CD1c-positive myeloid dendritic cell (primary cell): ENCODE data around the gene FHIT.
"Not testable (repeated sequence)": the region's sequence is repeated elsewhere in the genome, so short reads cannot be mapped to it uniquely, and the experiment has no call there.

Experiments used
- DNase-seq: peaks from one replicate; pipeline ENCODE4 v3.0.0-alpha.2; 2016; ENCODE audit errors: extremely low spot score

Gene FHIT

DNA sequence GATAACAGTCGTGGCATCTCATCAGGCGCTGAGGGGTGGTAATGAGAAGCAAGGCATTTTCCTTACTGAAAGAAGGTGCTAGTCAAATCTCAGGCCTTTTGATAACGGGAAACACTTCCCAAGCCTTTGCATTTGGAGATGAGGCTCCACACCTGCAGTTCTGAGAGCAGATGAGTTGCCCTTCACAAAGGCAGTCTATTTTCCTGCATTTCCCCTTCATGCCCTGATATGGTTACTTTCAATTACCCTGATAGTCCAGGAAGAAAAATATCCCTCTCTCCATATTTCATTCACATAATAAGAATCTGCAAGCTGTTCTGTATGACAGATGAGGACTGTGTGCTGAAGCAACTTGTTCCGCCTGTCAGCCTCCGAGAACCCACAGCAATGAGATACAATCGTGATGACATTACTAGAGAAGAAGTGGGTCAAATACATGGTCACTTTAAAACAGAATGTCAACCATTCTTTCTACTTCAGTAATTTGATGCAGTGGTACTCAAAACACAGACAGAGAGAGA lies 25.0 kb downstream of the FHIT start:
- no peak for DNase-seq

DNA sequence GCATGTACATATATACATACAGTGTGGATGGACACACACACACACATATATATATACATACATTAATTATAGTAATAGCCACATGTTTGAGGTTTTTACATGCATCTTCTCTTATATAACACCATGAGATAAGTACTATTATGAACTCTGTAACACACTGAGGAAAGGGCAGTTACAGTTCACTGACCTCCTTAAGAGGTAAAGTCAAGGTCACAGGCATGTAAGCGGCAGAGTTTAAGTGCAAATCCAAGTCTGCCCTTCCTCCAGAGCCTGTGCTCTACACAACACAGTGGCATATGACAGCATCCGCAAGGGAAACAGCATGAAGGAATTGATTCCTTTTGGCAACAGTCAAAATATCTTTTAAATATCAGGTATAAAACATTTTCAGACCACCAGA lies 26.4 kb downstream of the FHIT start:
- DNase-seq: no peak

DNA sequence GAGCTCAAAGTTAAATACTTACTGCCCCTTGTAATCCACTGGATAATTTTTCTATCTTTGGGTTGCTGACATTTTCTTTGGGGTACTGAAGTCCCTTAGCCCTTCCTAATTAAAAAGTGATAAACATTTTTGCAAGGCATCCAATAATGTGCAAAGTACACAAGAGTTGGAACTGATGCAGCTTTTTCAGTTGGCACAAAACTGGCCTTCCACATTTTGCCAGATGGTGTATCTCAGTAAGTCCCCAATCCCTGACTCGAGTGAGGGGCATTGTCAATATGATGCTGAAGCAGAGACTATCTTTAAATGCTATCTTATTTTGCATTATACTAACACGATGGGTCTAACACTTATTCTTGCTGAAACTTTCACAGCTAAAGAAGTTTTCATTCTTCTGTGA lies 27.8 kb downstream of the FHIT start:
- DNase-seq: no peak

DNA sequence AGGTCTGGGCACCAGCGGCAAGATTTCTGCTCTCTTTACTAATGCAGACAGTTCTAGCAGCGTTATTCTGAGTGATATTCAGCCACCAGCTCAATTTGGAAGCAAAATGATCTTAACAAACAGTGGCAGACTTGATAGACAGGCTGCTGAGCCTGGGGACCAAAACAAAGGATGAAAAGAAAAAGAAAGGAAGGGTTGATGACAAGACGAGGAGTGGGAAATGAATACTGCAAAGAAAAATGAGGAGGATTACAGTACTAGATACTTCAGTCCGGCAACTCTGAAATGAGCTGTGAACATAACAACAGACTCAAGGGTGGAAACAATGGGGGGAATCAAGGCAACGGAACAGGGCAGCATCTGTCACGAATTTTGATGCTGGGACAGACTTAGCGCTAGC lies 28.8 kb downstream of the FHIT start:
- DNase-seq: no peak

DNA sequence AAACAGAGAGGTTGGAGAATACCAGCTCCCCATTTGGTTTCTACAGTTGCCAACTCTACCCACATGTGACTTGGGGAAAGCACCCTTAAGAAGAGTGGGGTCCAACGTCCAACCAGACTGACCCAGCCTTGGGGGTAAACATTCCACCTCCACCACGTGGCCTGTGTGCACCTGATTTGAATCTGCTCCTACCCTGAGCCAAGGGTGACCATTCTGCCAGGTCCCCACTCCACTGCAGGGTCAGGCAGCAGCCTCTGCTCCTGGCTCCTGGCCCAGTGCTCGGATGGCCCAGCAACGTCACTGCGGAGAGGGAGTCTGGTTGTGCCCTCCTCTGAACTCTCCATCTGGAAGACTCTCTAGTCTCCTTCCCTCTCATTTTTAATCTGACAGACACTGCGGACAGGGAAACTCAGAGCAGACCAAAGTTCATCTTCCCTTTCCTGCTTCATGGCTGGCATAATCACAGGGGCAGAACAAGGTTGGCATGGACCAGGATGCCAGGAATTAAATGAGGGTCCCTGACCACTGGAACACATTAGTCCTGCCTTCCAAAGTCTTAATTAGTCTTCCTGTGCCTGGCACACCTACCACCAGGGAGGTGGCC lies 29.4 kb downstream of the FHIT start:
- DNase-seq: no peak

DNA sequence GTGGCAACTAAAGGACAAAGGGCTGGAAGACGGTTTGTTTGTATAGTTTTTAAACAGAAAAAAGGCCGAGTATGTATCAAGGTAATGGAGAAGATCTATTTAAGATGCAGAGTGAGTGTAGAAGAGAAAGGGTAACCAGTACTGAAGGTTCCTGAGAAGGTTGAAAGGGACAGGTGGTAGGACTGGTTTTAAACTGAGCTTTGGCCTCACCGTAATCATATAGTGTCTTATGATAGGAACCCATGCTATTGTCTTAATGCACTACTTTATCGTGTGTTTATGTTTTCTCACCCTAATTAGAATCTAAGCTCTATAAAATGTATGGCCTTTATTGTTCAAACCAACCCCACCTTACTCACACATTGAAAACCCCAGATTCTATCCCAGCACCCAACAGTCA lies 32.7 kb downstream of the FHIT start:
- DNase-seq: no peak

DNA sequence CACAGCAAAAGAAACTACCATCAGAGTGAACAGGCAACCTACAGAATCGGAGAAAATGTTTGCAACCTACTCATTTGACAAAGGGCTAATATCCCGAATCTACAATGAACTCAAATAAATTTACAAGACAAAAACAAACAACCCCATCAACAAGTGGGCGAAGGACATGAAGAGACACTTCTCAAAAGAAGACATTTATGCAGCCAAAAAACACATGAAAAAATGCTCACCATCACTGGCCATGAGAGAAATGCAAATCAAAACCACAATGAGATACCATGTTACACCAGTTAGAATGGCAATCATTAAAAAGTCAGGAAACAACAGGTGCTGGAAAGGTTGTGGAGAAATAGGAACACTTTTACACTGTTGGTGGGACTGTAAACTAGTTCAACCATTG lies 35.1 kb downstream of the FHIT start:
- not testable (repeated sequence) for DNase-seq

DNA sequence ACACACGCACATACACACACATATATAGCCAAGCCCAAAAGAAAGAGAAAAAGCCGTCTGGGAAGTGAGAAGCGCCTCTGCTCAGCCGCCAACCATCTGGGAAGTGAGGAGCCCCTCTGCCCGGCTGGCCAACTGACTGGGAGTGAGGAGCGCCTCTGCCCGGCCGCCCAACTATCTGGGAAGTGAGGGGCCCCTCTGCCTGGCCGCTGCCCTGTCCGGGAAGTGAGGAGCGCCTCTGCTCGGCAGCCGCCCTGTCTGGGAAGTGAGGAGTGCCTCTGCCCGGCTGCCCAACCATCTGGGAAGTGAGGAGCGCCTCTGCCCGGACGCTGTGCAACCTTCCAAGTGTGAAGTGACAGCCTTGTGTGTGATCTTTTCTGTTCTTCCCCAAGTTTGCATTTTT lies 49.2 kb downstream of the FHIT start:
- DNase-seq: no peak

DNA sequence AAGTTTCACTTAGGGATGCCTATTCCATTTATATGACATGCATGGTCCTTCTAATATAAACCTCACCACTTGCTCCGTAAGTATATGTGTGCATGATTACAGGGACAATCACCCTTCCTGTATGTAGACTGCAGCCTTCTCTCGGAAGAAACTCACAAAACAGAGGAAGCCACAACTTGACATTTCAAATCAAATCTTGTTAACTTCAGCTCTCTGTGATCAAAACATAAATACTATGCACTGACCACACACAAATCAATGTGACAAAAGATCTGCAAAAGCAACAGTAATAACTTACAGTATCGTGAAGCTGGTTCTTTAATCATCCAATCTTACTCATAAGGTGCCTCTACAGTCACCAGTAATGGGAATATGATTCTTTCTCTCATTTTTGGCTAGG lies 50.2 kb downstream of the FHIT start:
- no peak for DNase-seq

DNA sequence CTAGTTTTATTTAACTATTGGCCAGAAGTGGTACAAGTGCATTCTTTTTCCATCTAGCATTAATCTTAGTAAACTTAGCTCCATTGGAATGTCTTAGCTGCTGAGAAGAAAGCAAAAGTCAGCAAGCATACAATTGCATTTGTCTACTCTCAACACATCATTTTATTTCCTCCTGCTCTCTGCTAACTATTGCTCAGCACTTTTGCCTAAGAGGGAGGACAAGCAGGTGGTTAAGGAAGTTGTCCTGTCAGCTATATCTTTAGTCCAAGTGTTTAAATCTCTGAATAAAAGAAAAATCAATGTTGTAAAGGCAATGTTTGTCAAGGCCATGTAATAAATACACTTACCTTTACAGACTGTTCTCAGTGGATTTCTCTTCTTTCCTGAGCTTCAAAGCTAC lies 51.0 kb downstream of the FHIT start:
- DNase-seq: no peak

DNA sequence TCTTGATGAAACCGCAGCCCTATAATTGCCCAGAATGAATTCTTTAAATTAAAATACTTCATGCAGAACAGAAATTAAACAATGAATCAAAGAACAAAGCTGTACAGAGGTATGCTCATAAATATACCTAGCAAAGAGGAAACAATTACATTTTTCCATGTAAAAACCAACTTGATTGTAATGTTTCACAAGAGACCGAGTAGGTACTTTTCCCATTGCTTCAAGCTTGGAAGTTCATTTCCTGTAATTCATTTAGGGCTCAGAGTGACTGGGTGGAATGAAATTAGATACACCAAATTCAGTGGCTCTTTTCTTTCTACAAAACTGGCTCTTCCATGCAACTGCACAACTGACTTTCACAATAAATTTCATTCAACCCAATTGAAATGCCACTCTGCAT lies 51.4 kb downstream of the FHIT start:
- no peak for DNase-seq

DNA sequence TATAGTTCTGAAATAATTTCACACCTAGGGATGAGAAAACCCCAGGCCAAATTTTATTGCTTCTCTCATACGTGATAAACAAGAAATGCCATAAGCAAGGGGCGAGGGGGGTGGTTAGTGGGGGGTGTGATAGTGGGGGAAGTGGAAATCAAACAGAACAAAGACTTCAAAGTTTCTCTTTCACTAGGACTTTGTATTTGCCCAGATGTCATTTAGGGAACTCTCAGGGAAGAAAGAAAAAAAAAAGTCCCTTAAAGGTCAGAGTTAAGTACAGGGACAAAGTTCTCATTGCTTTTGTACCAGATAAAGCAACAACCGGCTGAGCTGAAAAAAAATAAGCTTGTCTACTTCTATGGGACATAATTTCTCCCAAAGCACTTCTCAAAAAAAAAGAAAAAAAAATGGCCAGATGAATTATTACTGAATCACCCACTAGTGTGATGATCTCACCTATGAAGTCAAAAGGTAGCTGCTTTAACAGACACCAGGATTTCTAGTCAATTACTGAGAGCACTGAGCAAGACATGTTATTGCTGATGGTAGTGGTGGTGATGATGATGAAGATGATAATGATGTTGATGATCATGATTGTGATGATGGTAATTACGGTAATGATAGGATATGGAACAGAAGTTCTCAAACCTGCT lies 56.2 kb downstream of the FHIT start:
- no peak for DNase-seq

DNA sequence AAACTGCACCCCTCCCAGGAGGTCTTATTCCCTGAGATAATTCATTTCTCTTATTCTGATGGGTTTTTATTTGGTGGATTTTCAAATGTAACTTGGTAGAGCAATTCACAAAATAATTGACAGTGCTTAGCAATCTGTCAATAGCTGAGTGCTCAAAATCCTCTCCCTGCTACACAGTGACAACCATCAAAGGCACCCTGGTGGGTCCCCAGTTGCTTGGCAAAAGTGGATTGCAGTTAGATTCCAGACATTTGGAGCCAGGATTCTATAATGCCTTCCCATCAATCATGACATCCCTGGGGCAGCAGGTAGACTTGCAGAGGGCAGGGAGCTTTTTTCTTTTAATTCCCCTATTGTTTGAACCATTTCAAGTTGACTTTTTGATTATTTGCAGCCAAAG lies 59.0 kb downstream of the FHIT start:
- DNase-seq: no peak

DNA sequence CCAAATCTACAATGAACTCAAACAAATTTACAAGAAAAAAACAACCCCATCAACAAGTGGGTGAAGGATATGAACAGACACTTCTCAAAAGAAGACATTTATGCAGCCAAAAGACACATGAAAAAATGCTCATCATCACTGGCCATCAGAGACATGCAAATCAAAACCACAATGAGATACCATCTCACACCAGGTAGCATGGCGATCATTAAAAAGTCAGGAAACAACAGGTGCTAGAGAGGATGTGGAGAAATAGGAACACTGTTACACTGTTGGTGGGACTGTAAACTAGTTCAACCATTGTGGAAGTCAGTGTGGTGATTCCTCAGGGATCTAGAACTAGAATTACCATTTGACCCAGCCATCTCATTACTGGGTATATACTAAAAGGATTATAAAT lies 61.0 kb downstream of the FHIT start:
- DNase-seq: not testable (repeated sequence)

DNA sequence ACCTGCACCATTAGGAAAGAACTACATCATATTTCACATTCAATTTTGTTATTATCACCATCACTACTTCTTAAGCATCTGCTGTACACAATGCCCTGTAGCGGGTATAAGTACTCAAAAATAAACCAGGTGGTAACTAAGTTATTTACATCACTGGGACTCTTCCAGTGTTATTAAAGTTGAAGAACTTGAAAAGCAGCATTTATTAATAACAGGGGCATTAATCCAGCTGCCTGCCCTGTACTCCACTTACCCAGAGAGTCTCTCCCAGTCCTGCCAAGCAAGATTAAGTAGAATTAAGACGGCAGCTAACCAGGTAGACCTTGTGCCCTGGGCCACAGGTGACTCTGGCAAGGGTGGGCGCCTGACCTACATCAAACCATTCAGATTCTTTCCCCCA lies 65.2 kb downstream of the FHIT start:
- no peak for DNase-seq

DNA sequence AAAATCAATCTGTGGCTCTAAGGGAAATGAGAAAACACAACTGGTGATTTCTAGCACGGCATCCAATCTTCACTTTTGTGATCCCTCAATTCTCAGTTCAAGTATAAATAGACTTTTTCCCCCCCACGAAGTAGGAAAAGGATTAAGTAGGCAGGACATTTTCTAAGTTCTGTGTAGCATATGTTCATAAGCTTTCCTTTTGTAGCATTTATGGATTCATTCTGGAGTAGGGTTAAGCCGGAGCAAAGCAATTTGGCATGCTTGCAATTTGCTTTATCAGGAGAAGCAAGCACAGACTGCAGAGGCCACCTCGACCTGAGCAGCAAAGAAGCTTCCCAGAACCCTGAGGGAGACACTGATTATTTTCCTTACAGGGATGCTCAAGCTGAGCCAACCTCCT lies 66.3 kb downstream of the FHIT start:
- DNase-seq: no peak

DNA sequence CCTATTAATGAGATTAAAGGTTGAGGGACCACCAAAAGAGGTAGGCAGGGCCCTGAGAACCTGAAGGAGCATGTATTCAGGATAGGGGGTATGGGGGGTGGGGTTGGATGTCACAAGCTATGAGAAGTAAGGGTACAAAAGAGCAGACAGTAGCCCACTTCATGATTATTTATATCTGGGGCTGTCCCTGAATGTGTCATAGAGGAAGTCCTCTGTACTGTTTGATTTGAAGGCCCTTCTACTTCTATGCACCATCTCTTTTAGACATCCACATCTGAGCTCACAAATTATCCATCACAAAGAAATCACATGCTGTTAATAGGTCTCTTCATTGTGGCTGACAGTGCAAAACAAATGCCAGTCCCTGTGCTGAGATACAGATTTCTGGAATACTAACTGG lies 68.6 kb downstream of the FHIT start:
- DNase-seq: no peak

DNA sequence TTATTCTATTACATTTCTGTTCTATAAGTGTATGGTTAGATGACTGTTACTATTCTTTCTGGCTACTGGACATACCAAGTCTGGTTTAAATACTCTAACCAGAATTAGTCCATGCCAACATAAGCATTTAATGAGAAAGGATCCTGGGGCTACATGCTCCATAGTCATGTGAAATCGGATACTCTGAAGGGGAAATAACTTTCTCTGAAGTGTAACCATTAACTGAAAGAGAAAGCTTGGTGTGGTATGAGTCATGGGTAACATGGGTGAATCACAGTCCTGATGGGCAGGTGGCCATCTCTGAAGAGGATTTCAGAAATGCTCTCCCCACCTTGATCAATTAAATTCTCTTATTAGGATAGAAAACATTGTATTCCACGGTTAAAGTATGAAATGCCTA lies 69.4 kb downstream of the FHIT start:
- peak; percentile 2 for DNase-seq

DNA sequence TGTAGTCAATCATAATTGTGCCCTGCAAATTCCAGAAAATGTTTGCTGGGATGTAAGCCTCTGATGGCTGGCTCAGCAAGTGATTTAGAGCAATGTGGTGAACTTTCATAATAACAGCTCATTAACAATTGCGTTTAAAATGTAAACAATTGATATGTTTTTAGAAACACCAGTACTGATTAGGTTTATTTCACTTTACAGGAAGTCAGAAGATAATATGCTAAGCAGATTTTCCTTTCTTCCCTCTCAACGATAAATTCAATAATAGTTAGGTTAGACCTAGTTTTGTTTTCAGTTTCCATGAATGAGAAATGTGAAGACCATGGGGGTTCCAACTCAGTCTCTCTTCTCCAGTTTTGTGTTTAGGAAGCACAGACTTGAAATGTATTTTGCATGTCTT lies 71.0 kb downstream of the FHIT start:
- DNase-seq: no peak

DNA sequence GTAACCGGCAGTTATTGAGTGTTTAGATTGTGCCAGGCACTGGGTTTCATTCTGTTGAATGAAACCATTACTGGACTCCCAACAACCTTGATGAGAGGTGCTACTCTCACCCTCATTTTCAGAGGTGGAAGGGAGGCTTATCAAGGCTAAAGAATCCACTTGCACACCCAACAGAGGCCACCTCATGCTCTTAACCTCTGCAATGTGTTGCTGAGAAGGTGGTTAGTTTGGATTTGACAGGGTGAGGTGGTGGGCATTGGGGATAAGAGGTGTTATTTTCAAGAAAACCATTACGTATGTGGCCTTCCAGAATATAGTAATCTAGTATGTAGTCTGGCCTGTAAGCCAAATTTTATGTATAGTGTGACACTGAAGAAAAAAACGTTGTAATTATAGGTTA lies 73.1 kb downstream of the FHIT start:
- DNase-seq: no peak

DNA sequence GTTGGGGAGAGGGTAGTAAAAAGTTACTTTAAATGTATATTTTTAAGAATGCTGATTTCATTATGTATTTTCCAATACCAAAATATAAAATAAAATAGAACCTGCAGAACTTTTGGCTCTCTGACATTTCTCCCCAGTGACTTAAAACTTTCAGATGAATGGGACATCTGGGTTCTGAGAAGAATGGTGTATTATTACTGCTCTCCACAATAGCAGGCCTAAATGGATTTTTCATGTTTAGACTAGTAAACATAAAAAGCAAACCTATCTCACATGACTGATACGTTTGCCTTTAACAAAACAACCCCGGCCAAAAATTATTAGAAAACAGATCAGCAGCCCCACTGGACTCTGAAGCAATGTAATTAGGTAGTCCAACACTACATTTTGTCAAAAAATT lies 73.8 kb downstream of the FHIT start:
- DNase-seq: no peak

DNA sequence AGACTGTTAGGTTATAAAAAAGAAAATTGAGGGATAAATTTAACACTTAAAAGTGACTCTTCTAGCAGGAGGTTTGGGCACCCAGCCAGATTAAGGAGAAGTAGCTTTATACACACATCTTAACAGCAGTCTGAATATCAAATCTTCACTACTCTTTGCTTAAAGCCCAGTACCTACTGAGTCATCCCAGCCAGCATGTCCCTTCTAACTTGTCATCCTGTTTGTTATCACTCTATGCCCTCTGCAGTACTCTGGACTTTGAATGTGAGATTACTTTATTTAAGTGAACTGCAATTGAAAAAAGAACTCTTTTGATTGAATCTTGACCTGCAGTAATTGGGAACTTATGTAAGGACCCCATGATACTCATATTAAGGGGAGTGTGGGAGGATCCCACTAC lies 77.6 kb downstream of the FHIT start:
- DNase-seq: no peak

DNA sequence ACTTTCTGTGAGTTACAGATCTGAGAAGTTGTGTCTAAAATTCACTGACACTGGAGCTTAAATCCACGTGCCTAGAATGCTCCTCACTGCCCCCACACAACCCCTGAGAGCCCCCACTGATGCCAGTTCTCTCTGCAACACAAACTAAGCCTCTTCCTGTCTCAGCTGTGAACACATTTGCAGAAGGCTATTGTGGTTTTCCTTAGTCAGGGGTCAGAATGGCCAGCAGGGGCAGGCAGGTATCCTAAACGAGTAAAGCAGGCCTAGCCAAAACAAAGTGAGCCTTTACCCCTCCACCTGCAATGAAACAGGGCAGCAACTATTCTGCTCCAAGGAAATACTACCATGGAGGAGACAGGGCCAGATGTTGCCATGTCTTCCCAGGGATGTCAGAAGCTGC lies 78.6 kb downstream of the FHIT start:
- DNase-seq: no peak

DNA sequence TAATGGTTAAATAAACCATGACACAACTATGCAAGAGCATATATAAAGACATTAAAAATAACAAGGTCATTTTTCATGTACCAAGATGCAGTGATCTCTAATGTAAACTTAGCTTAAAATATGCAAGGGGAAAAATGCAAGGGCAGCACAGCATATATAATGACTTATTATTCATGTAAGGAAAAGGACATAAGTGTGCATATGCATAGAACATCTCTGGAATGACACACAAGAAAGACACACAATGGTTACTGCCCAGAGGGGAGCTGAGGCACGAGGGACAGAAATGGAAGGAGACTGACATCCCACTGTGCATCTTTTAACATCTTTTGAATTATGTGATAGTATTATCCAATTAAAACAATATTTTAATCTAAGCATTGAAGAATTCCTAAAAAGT lies 79.0 kb downstream of the FHIT start:
- DNase-seq: no peak
